IMR-90 (cell line): ENCODE data around the gene FASLG.

Experiments
- BHLHE40 ChIP-seq: fragments of 150-350 bp; IDR thresholded peaks from 2 replicates; pipeline ENCODE4 v1.6.1; 2016; ENCODE audit warnings: mild to moderate bottlenecking, low read depth, low read length
- CEBPB ChIP-seq: IDR thresholded peaks from 2 replicates; pipeline ENCODE4 v1.6.1; 2012; ENCODE audit warnings: low read depth, low read length, improper control_type of control experiment
- CTCF ChIP-seq: conservative IDR thresholded peaks from 2 replicates; pipeline ENCODE4 v1.5.1; 2012; ENCODE audit warnings: mild to moderate bottlenecking, low read depth, low read length, improper control_type of control experiment
- MAZ ChIP-seq: IDR thresholded peaks from 2 replicates; pipeline ENCODE4 v1.6.1; 2012; ENCODE audit warnings: low read depth, mild to moderate bottlenecking, low read length, improper control_type of control experiment, moderate library complexity, borderline replicate concordance
- NFE2L2 ChIP-seq: fragments of 150-350 bp; IDR thresholded peaks from 2 replicates; pipeline ENCODE4 v1.6.1; 2016; ENCODE audit warnings: low read depth, mild to moderate bottlenecking, low read length
- POLR2A ChIP-seq: IDR thresholded peaks from 2 replicates; pipeline ENCODE4 v1.6.1; 2012; ENCODE audit warnings: mild to moderate bottlenecking, low read depth, low read length
- RFX5 ChIP-seq: IDR thresholded peaks from 2 replicates; pipeline ENCODE4 v1.8.0; 2012; ENCODE audit warnings: low read depth, mild to moderate bottlenecking, low read length, moderate library complexity
- TF ChIP-seq, protein P1 (sequence below): fragments of 150-350 bp; IDR thresholded peaks from 2 replicates; pipeline ENCODE4 v1.6.1; 2017; ENCODE audit warnings: mild to moderate bottlenecking, antibody characterized with exemption, low read length, low read depth

DNA sequence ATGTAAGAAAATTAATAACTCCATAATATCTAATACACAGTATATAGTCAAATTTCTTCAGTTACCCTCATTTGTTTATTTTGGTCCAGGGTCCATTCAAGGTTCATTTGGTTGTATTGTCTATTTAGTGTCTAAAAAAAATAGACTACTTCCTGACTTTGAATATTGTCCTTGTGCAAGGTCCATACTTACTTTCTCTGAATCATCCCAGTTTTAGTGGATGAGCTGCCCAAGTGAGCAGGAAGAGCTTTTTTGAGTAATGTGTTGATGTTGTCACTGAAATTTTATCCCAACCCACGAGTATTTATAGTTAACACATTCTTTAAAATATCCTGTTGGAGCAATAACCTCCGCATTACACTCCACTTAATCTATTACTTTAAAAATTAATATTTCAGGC lies 45.6 kb upstream of the FASLG start:
- TF ChIP-seq CTCF (no peak), POLR2A (no peak), BHLHE40 (no peak), RFX5 (no peak), CEBPB (no peak), MAZ (no peak), NFE2L2 (no peak)
- TF ChIP-seq, protein P1, sequence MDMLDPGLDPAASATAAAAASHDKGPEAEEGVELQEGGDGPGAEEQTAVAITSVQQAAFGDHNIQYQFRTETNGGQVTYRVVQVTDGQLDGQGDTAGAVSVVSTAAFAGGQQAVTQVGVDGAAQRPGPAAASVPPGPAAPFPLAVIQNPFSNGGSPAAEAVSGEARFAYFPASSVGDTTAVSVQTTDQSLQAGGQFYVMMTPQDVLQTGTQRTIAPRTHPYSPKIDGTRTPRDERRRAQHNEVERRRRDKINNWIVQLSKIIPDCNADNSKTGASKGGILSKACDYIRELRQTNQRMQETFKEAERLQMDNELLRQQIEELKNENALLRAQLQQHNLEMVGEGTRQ, result no peak
